LNCaP clone FGC (cell line): ENCODE results near the gene OLA1.

Experiments
- DNase-seq: peaks from one replicate; pipeline ENCODE4 v3.0.0-alpha.2; 2011; ENCODE audit warnings: low read depth
- H3K4me3 ChIP-seq: 2 replicates; pipeline ENCODE4 v1.5.1; 2011; ENCODE audit warnings: mild to moderate bottlenecking, low read depth, low read length, control low read depth
- CTCF ChIP-seq: IDR thresholded peaks from 2 replicates; pipeline ENCODE4 v1.5.1; 2012; ENCODE audit warnings: mild to moderate bottlenecking; ENCODE audit not compliant: control insufficient read depth, insufficient read depth; ENCODE audit errors: extremely low read depth

The OLA1 gene

GRCh38 chr2:174125090-174125489 is 123.2 kb downstream of the OLA1 start:
- no peak for DNase-seq
- no peak for TF ChIP-seq CTCF
- H3K4me3 ChIP-seq, result no peak overlapping the region

GRCh38 chr2:174124181-174124580 is 124.2 kb downstream of the OLA1 start:
- TF ChIP-seq CTCF, result no peak

GRCh38 chr2:174122185-174122584 is 126.1 kb downstream of the OLA1 start:
- no peak for DNase-seq
- no peak overlapping the region for H3K4me3 ChIP-seq
- no peak for TF ChIP-seq CTCF

More at GRCh38 chr2:174124181-174124580, 124.2 kb downstream of the OLA1 start:
- H3K4me3 ChIP-seq, result no peak overlapping the region
- DNase-seq, result no peak

GRCh38 chr2:174121612-174122011 is 126.7 kb downstream of the OLA1 start:
- H3K4me3 ChIP-seq, result no peak overlapping the region
- DNase-seq, result no peak
- no peak for TF ChIP-seq CTCF

- TF ChIP-seq CTCF, result no peak
- no peak overlapping the region for H3K4me3 ChIP-seq
- no peak for DNase-seq
Observed at GRCh38 chr2:174121175-174121574, 127.2 kb downstream of the OLA1 start.

GRCh38 chr2:174120346-174120745 is 128.0 kb downstream of the OLA1 start:
- H3K4me3 ChIP-seq, result no peak overlapping the region
- no peak for TF ChIP-seq CTCF
- DNase-seq, result no peak
